K562 (cell line): ENCODE measurements around the gene PBX2.

ENCODE experiments used
- NR3C1 ChIP-seq: sonication (generic); formaldehyde crosslinking; IDR thresholded peaks from 2 replicates; pipeline ENCODE4 v1.8.1; 2022; ENCODE audit warnings: missing genetic modification reagents
- POLR2A ChIP-seq: fragments of 450-650 bp; conservative IDR thresholded peaks from 2 replicates; pipeline ENCODE4 v1.6.1; 2016
- ZNF121 ChIP-seq: sonication (generic); formaldehyde crosslinking; conservative IDR thresholded peaks from 2 replicates; pipeline ENCODE4 v1.8.0; 2022; ENCODE audit warnings: missing genetic modification reagents
- TF ChIP-seq, protein P1 (sequence below): IDR thresholded peaks from 2 replicates; pipeline ENCODE4 v1.6.1; 2012; ENCODE audit warnings: low read depth, low read length, improper control_type of control experiment, borderline replicate concordance
- TF ChIP-seq, protein P2 (sequence below): sonication (generic); formaldehyde crosslinking; IDR thresholded peaks from 2 replicates; pipeline ENCODE4 v1.8.1; 2023; ENCODE audit warnings: mild to moderate bottlenecking, missing genetic modification reagents
- TF ChIP-seq, protein P3 (sequence below): fragments of 250-450 bp; sonication (Bioruptor Pico); IDR thresholded peaks from 2 replicates; pipeline ENCODE4 v1.4.0; 2020; ENCODE audit warnings: mild to moderate bottlenecking
- TF ChIP-seq, protein P4 (sequence below), 3 experiments: IDR thresholded peaks in 2 of 3; conservative IDR thresholded peaks in 1 of 3; 2 replicates each; pipeline ENCODE4 v1.5.1; 2011 to 2012; ENCODE audit warnings: low read length in 3 of 3, mild to moderate bottlenecking in 3 of 3, control low read depth in 2 of 3, improper control_type of control experiment in 1 of 3, inconsistent platforms in 1 of 3, low read depth in 1 of 3, mixed read lengths in 1 of 3, moderate library complexity in 1 of 3; ENCODE audit not compliant: insufficient read depth in 2 of 3
- TF ChIP-seq, protein P5 (sequence below): sonication (generic); formaldehyde crosslinking; IDR thresholded peaks from 2 replicates; pipeline ENCODE4 v1.8.1; 2023; ENCODE audit warnings: mild to moderate bottlenecking, missing genetic modification reagents
- TF ChIP-seq, protein P6 (sequence below): fragments of 450-650 bp; formaldehyde crosslinking; IDR thresholded peaks from 2 replicates; pipeline ENCODE4 v1.4.0; 2020; ENCODE audit warnings: mild to moderate bottlenecking, moderate library complexity

DNA sequence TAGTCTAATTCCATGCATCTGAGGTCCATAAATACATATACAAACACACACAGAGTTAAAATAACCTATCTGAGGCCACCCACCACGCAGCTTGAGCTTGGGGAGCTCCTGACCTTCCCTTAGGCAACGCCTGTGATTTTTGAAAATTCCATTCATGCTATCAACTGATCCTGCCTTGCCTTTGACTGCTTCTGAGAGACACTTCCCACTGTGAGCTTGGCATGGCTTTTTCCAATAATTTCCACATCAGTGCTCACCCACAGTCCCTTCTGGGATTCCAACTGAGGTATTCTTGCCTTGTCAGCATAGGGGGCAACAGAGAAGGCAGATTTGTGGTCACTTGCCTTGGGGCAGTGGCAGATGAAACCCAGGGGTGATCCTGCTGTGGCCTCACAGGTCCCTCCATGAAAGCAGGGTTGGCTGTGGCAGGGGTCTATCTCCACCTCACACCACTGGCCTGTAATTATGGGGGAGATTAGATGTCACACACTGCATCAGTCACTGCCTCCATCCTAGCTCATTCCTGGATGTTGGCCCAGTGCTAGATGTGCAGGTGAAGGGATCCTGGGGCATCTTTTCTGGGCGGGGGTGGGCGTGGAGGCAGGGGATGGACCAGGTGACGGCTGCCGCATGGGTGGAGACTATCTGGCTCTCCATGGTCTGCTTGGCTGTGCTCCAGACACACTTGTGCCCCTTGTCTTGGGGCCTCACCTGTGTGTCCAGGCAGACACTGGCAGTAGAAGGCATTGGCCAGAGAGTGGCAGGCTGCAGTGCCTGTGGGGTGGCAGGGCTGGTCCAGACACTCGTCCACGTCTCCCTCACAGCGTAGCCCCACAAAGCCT, 13.6 kb upstream of the PBX2 start:
- TF ChIP-seq, protein P1, sequence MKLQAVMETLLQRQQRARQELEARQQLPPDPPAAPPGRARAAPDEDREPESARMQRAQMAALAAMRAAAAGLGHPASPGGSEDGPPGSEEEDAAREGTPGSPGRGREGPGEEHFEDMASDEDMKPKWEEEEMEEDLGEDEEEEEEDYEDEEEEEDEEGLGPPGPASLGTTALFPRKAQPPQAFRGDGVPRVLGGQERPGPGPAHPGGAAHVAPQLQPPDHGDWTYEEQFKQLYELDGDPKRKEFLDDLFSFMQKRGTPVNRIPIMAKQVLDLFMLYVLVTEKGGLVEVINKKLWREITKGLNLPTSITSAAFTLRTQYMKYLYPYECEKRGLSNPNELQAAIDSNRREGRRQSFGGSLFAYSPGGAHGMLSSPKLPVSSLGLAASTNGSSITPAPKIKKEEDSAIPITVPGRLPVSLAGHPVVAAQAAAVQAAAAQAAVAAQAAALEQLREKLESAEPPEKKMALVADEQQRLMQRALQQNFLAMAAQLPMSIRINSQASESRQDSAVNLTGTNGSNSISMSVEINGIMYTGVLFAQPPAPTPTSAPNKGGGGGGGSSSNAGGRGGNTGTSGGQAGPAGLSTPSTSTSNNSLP, result no peak
- TF ChIP-seq, protein P2, sequence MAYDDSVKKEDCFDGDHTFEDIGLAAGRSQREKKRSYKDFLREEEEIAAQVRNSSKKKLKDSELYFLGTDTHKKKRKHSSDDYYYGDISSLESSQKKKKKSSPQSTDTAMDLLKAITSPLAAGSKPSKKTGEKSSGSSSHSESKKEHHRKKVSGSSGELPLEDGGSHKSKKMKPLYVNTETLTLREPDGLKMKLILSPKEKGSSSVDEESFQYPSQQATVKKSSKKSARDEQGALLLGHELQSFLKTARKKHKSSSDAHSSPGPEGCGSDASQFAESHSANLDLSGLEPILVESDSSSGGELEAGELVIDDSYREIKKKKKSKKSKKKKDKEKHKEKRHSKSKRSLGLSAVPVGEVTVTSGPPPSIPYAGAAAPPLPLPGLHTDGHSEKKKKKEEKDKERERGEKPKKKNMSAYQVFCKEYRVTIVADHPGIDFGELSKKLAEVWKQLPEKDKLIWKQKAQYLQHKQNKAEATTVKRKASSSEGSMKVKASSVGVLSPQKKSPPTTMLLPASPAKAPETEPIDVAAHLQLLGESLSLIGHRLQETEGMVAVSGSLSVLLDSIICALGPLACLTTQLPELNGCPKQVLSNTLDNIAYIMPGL (CRISPR knock-in tag), result no peak
- TF ChIP-seq, protein P3, sequence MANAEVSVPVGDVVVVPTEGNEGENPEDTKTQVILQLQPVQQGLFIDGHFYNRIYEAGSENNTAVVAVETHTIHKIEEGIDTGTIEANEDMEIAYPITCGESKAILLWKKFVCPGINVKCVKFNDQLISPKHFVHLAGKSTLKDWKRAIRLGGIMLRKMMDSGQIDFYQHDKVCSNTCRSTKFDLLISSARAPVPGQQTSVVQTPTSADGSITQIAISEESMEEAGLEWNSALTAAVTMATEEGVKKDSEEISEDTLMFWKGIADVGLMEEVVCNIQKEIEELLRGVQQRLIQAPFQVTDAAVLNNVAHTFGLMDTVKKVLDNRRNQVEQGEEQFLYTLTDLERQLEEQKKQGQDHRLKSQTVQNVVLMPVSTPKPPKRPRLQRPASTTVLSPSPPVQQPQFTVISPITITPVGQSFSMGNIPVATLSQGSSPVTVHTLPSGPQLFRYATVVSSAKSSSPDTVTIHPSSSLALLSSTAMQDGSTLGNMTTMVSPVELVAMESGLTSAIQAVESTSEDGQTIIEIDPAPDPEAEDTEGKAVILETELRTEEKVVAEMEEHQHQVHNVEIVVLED (CRISPR knock-in tag), result no peak
- TF ChIP-seq NR3C1 (CRISPR knock-in tag), result no peak
- TF ChIP-seq, protein P4, sequence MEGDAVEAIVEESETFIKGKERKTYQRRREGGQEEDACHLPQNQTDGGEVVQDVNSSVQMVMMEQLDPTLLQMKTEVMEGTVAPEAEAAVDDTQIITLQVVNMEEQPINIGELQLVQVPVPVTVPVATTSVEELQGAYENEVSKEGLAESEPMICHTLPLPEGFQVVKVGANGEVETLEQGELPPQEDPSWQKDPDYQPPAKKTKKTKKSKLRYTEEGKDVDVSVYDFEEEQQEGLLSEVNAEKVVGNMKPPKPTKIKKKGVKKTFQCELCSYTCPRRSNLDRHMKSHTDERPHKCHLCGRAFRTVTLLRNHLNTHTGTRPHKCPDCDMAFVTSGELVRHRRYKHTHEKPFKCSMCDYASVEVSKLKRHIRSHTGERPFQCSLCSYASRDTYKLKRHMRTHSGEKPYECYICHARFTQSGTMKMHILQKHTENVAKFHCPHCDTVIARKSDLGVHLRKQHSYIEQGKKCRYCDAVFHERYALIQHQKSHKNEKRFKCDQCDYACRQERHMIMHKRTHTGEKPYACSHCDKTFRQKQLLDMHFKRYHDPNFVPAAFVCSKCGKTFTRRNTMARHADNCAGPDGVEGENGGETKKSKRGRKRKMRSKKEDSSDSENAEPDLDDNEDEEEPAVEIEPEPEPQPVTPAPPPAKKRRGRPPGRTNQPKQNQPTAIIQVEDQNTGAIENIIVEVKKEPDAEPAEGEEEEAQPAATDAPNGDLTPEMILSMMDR (IDR thresholded peaks at IDR 0.05 in 2 of 3, conservative IDR thresholded peaks at IDR 0.05 in 1 of 3; ENCODE audit: insufficient read depth in 2 of 3, low read depth in 1 of 3, low read length in 3 of 3), result no peak
- TF ChIP-seq POLR2A, result no peak
- no peak for TF ChIP-seq ZNF121 (CRISPR knock-in tag)
- TF ChIP-seq, protein P5, sequence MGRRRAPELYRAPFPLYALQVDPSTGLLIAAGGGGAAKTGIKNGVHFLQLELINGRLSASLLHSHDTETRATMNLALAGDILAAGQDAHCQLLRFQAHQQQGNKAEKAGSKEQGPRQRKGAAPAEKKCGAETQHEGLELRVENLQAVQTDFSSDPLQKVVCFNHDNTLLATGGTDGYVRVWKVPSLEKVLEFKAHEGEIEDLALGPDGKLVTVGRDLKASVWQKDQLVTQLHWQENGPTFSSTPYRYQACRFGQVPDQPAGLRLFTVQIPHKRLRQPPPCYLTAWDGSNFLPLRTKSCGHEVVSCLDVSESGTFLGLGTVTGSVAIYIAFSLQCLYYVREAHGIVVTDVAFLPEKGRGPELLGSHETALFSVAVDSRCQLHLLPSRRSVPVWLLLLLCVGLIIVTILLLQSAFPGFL (CRISPR knock-in tag), result no peak
- TF ChIP-seq, protein P6, sequence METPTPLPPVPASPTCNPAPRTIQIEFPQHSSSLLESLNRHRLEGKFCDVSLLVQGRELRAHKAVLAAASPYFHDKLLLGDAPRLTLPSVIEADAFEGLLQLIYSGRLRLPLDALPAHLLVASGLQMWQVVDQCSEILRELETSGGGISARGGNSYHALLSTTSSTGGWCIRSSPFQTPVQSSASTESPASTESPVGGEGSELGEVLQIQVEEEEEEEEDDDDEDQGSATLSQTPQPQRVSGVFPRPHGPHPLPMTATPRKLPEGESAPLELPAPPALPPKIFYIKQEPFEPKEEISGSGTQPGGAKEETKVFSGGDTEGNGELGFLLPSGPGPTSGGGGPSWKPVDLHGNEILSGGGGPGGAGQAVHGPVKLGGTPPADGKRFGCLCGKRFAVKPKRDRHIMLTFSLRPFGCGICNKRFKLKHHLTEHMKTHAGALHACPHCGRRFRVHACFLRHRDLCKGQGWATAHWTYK (CRISPR knock-in tag), result no peak
